GOT3 (cell line): ENCODE results near the gene AFF4.

Source experiments
- DNase-seq: peaks from one replicate; lab custom pipeline; 2025; ENCODE audit warnings: mixed read lengths; lab: John Stamatoyannopoulos, UW

The AFF4 gene

DNA sequence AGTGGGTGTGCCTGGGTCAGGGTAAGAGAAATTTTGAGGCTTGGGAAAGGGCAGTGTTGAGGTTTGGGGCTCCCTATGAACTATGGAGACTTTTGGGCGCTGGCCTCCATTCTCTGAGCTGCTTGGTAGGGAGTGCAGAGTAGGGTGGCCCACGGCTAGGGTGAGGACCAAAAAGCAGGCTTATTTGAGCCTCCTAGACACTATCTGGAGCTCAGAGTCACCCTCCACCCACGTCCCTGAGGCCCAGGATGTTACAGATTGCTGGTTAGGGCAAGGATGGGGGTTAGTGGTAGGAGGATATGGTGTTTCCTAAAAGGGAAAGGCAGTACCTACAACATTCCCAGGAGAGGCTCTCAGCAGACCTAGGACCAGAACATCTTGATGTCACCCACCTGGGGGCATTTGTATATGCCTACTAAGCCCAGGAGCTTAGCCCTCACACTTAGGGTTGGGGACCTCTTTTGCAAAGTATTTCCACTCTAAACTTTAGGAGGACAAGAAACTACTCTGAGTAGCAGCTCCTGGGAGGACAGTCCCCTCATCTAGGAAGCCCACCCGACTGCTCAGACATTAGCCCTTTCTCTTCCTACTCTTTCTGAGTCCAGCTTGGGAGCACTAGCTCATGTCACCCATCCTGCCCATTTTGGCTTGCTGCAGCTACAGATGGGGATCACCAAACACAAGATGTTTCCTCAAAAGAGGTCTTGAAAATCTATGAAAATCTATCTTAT lies 135.3 kb downstream of the AFF4 start:
- no peak for DNase-seq

DNA sequence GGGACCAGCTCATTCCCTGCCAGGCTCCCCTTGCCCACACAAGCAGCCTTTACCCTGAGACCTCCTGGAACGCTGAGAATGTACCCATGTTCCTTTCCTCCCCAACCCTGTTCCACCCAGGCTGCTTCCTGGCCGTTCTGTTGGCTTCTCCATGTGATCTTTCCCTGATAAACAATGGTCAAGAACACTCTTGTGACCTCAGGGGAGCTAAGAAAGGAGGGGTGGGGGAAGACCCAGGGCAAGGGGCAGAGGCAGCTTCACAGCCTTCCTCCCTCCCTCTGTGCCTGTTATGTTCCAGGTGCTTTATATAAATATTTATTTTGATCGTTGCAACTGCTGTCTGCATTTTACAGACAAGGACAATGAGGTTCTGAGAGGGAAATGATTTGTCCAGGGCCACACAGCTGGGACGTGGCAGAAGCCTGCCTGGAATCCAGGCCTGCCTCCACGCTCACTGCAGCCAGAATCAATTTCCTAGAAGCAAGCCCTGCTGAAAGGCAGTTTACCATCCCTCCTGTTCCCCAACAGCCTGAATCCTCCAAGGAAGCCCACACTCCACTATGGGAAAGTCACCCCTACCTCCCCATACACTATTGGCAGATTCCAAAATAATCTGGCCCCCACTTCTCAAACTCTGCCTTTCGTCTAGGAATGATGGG lies 136.9 kb downstream of the AFF4 start:
- DNase-seq, result no peak

DNA sequence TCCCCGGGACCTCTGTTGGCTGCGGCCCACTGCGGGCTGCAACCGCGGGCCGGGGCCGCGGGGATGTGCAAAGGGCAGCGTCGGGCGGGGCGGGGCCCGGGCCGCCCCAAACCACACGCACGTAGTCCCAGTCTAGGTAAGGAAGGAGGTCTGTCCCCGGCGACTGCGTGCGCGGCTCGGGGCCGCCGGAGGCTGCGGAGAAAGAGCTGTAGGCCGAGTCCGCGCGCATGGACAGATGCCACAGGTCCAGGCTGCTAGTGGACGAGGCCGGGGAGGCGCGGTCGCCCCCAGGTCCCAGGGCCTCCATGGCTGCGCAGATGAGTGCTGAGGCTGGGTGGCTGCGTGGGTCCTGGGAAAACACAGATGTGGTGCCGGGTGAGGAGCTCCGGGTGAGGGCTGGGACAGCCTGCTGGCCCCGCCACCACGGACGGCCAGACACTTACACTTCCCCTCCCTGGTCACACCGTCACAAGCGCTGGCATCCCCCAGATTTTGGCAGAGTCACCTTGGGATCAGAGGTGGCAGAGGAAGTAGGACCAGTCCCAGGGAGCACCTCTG lies 137.5 kb downstream of the AFF4 start:
- DNase-seq, result no peak
